GM21381 (cell line): ENCODE measurements around the gene RHCG.
"Not testable (repeated sequence)": the region's sequence is repeated elsewhere in the genome, so short reads cannot be mapped to it uniquely, and the experiment has no call there.

Experiments used
- ATAC-seq: cut with Tn5 transposase; IDR thresholded peaks from one replicate; pipeline ENCODE4 v1.9.1; 2021; ENCODE audit warnings: mild to moderate bottlenecking, moderate library complexity; ENCODE audit not compliant: unreplicated experiment

Gene RHCG

GRCh38 chr15:89479173-89479572, 17.2 kb downstream of the RHCG start:
- no peak for ATAC-seq

DNA sequence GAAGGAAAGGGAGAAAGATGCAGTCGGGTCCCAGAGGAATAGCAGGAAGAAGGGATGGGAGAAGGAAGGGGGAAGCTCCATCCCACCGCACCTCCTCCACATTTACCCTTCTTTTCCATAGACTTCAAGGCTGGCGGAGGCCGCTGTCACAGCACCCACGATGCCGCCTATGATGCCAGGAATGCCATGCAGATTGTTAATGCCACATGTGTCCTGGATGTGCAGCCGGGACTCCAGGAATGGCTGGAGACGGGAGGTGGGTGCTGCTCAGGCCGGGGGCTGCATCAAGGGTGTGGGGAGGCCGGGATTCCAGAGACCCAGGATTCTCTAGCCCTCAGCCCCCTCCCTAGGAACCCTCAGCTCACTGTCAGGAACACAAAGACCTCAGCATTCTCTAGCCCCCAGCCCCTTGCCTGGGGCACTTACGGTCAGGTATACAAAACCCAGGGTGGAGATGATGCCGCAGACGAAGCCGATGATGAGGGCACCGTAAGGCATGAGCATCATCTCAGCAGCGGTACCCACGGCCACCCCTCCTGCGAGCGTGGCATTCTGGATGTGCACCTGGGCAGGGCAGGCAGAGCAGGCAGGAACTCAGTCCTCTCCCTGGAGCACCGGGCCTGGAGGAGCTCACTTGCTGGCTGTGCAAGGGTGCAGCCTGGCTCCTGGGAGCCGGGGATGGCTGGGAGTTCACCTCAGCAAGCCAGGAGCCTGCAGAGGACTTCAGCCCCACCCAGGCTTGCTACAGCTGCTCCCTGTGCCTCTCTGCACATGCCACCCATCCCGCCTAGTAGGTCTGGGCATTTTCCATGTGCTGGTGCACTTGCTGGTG, 18.8 kb downstream of the RHCG start:
- no peak for ATAC-seq

DNA sequence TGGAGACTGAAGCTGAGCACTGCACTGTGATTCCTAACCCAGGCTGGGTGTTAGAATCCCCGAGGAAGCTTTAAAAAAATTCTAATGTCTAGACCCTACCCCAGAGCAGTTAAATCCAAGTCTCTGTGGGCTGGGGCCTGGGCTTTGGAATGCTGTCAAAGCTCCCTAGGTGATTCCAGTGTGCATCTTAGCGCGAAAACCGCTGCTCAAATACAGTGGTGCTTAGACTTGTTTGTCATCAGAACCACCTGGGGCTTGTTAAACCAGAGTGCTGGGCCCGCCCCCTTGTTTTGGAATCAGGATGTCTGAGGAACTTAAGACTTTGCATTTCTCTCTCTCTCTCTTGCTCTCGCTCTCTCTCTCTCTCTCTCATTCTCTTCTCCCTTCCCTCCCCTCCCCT, 20.7 kb downstream of the RHCG start:
- no peak for ATAC-seq

- no peak for ATAC-seq
Observed at GRCh38 chr15:89472785-89473256, 23.6 kb downstream of the RHCG start.

GRCh38 chr15:89469426-89470096, 26.8 kb downstream of the RHCG start:
- no peak for ATAC-seq

GRCh38 chr15:89468813-89469212, 27.6 kb downstream of the RHCG start:
- ATAC-seq, result not testable (repeated sequence)

DNA sequence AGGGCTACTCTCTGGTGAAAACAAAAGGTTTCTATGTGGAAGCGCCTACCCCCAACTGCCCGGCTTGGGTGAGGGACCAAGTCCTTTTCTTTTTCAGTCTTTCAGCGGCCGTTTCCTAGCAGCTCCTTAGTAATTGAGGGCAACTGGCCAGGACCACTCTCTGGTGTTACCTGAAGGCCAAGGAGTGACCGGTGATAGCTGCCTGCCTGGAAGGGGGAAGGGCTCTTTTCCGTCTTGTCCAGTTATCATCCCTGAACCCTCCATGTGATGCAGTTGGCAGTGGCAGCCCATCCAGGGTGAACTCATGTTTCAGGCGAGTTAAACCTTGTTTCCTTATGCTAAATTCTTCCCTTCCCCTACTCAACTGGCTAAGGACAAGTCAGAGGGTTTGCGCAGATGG, 33.3 kb downstream of the RHCG start:
- ATAC-seq, result no peak

DNA sequence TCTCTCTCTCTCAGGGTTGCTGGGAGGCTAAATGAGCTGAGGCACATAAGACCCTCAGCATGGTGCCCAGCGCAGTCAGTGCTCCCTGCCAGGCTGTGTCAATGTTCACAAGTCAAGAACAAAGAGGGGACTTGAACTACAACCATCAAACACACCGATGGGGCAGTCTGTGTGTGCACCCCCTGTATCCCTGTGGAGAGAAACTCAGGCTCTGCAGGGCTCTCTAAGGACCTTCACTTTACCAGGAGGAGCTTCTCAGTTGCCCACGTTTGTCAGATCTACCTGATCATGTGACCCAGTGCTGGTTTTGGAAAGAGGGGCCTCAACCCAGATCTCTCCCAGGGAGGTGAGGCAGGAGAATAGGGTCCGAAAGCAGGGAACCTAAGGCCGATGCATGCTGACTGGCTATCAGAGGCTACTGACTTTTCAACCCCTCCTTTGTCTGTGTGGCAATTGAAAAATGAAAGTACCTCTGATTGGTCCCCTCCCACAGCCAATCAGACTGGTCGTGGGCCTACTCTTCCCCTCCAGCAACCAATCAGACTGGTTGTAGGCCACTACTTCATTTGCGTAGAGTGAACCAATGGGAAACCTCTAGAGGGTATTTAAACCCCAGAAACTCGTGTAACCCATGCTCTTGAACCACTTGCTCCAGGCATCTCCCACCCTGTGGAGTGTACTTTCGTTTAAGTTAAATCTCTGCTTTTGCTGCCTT, 34.0 kb downstream of the RHCG start:
- ATAC-seq, result no peak

- no peak for ATAC-seq
Observed at GRCh38 chr15:89461386-89461785, 35.0 kb downstream of the RHCG start.

DNA sequence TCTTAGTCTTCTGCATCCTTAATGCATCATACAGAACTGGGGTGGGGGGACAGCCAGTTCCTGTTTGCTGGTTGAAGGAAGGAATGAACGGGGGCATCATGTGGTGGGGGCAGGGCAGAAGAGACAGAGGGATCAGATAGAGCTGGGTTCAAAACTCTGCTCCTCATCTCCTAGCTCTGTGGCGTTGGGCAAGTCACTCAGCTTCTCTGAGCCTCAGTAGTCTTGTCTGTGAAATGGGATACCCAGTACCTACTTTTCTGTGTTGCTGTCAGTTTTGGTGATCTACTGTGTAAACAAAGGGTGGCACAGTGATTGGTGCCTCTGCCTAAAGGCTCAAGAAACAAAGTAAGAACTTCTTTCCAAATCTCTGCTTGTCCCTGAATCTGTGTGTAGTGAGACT, 36.3 kb downstream of the RHCG start:
- no peak for ATAC-seq

GRCh38 chr15:89459271-89460038, 36.9 kb downstream of the RHCG start:
- ATAC-seq, result no peak

- no peak for ATAC-seq
Observed at GRCh38 chr15:89458440-89458839, 37.9 kb downstream of the RHCG start.

GRCh38 chr15:89457086-89457485, 39.3 kb downstream of the RHCG start:
- no peak for ATAC-seq

DNA sequence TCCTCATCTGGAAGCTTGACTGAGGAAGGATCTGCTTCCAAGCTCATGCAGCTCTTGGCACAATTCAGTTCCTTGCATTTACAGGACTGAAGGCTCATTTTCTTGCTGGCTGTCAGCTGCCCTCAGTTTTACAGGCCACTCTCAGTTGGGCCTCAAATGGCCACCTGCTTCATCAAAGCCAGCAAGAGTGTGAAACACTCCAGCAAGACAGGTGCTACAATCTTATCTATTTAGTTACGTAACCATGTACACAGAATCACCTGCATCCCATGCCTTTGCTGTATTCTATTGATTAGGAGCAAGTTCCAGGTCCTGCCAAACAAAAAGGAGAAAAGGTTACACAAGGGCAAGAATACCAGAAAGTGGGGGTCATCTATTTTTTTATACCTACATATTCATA, 40.8 kb downstream of the RHCG start:
- no peak for ATAC-seq

- ATAC-seq, result no peak
Observed at GRCh38 chr15:89452330-89452836, 44.0 kb downstream of the RHCG start.

GRCh38 chr15:89451846-89452245, 44.5 kb downstream of the RHCG start:
- no peak for ATAC-seq

DNA sequence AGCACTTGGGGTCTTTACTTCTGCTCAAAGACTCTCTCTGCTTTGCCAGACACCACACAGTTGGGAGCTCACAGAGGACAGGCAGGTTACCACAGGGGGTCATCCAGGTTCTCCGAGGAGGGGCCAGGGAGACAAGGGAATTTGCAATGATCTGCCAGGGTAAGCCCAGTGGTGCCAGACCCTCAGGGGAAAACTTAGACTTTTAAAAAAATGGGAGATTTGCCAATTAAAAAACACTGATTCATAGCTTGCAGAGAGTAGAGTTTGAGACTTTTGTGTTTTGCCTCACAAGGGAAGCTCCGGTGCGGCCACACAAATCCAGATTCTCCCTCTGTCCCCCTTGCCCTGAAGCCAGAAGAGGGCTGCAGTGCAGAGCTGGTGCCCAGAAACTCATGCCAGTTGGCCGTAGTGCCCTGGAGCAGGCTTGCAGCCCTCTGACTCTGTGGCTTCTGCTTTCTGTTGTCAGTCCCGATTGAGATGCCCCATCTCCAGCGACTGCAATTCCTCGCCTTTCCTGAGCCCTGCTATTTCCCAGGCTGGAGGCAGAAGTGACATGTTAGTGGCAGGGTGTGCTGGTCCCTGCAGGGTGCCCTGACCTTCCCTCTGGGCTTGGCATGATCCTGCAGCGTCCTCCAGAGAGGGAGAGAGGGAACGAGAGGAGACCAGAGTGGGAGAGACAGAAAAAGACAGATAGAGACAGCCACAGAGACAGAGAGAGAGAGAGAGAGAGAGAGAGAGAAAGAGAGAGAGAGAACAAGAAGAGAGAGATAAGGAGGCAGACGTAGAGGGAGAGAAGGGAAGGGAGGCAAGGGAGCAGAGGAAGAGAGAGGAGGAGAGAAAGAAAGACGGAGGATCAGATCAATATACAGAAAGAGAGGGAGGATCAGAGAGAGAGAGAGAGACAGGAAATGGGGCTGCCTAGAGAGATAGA, 46.0 kb downstream of the RHCG start:
- ATAC-seq, result no peak

GRCh38 chr15:89448825-89449224, 47.6 kb downstream of the RHCG start:
- no peak for ATAC-seq

- no peak for ATAC-seq
Observed at GRCh38 chr15:89447676-89448075, 48.7 kb downstream of the RHCG start.
